ENCODE data around the gene RENBP. TPM values are rescaled to one million over a fixed set of nuclear protein-coding genes. Genes with fewer than 3 reads are reported as not detected.

The RENBP gene
- total and polyA plus RNA-seq, 4 donors = 1.0 to 7.9 (median 7.0) TPM

DNA sequence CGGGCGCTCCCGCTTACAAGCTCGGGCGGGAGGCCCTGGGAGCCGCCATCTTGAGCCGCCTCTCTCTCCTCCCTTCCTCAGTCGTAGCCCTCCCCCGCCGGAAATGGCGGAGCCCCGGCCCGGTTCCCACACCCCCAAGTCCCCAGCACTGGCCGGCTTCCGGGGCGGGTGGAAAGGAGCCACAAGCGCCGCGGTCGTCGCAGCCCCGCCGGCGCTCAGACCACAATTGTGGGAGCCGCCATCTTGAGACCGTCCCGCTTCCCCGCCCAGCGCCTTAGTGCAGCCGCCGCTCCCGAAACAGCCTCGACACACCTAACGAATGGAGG, 26.6 kb upstream of the RENBP start:
- H3K27ac ChIP-seq (ENCODE audit: low read depth in 1 of 2, low read length in 2 of 2) = peak overlapping the region; percentile 95 to 100
- no peaks in the 10 kb centered on the region for H3K36me3 ChIP-seq (ENCODE audit: control insufficient read depth in 4 of 4, insufficient read depth in 3 of 4, low read depth in 1 of 4, low read length in 3 of 4)
- peaks cover 13 to 60% (median 56%) of the 10 kb centered on the region in 4 donors for H3K4me1 ChIP-seq (ENCODE audit: control insufficient read depth in 4 of 4, insufficient read depth in 4 of 4, low read length in 3 of 4)
- no peaks in the 10 kb centered on the region for H3K9me3 ChIP-seq (ENCODE audit: control insufficient read depth in 4 of 4, low read length in 3 of 4)
- TF ChIP-seq SP1 (IDR thresholded peaks at IDR 0.05) = no peak
- TF ChIP-seq REST (IDR thresholded peaks at IDR 0.05) = peak; percentile 17
- peak; percentile 88 to 89 for TF ChIP-seq GABPA (IDR thresholded peaks at IDR 0.05 in 1 of 2, conservative IDR thresholded peaks at IDR 0.05 in 1 of 2)
- TF ChIP-seq YY1 (IDR thresholded peaks at IDR 0.05) = peak; percentile 98
- H3K9ac ChIP-seq (ENCODE audit: low read depth in 1 of 2, low read length in 2 of 2) = peak overlapping the region; percentile 57 to 92
- no peaks in the 10 kb centered on the region for H3K27me3 ChIP-seq (ENCODE audit: control insufficient read depth in 4 of 4, insufficient read depth in 4 of 4, low read length in 3 of 4)
- peak overlapping the region; percentile 76 to 98 (median 81) for H3K4me3 ChIP-seq (ENCODE audit: low read depth in 1 of 3, low read length in 3 of 3)
- under 1% methylated on average over 34 of the region's 34 CpGs for WGBS
- DNase-seq (ENCODE audit: low spot score) = peak; percentile 69

- WGBS = under 1% methylated on average over 49 of the region's 49 CpGs
- Histone ChIP-seq H3K36me3 (ENCODE audit: control insufficient read depth in 4 of 4, insufficient read depth in 3 of 4, low read depth in 1 of 4, low read length in 3 of 4) (no peaks in the 10 kb centered on the region), H3K27me3 (ENCODE audit: control insufficient read depth in 4 of 4, insufficient read depth in 4 of 4, low read length in 3 of 4) (no peaks in the 10 kb centered on the region), H3K4me3 (ENCODE audit: low read depth in 1 of 3, low read length in 3 of 3) (peak overlapping the region; percentile 76 to 98 (median 81)), H3K27ac (ENCODE audit: low read depth in 1 of 2, low read length in 2 of 2) (peak overlapping the region; percentile 95 to 100), H3K4me1 (ENCODE audit: control insufficient read depth in 4 of 4, insufficient read depth in 4 of 4, low read length in 3 of 4) (peaks cover 13 to 66% (median 60%) of the 10 kb centered on the region in 4 donors), H3K9me3 (ENCODE audit: control insufficient read depth in 4 of 4, low read length in 3 of 4) (no peaks in the 10 kb centered on the region), H3K9ac (ENCODE audit: low read depth in 1 of 2, low read length in 2 of 2) (peak overlapping the region; percentile 42 to 89)
- TF ChIP-seq CTCF (IDR thresholded peaks at IDR 0.05; ENCODE audit: low read depth, low read length, missing input control) (no peak), RXRA (IDR thresholded peaks at IDR 0.05) (peak; percentile 69 to 70)
- no peak for DNase-seq (ENCODE audit: low spot score)
Observed at GRCh38 chrX:153970357-153971123, 26.1 kb upstream of the RENBP start.

GRCh38 chrX:153969904-153970356, 25.5 kb upstream of the RENBP start:
- H3K27me3 ChIP-seq (ENCODE audit: control insufficient read depth in 4 of 4, insufficient read depth in 4 of 4, low read length in 3 of 4) = no peaks in the 10 kb centered on the region
- H3K4me1 ChIP-seq (ENCODE audit: control insufficient read depth in 4 of 4, insufficient read depth in 4 of 4, low read length in 3 of 4) = peaks cover 13 to 70% (median 59%) of the 10 kb centered on the region in 4 donors
- no peak for DNase-seq (ENCODE audit: low spot score)
- H3K4me3 ChIP-seq (ENCODE audit: low read depth in 1 of 3, low read length in 3 of 3) = peak overlapping the region in 2 of 3 donors; percentile 81 to 98
- no peak for TF ChIP-seq TAF1 (conservative IDR thresholded peaks at IDR 0.05)
- no peak for TF ChIP-seq GABPA (IDR thresholded peaks at IDR 0.05 in 1 of 2, conservative IDR thresholded peaks at IDR 0.05 in 1 of 2)
- no peak for TF ChIP-seq YY1 (IDR thresholded peaks at IDR 0.05)
- TF ChIP-seq NR2F2 (IDR thresholded peaks at IDR 0.05) = no peak
- no peak for TF ChIP-seq RXRA (IDR thresholded peaks at IDR 0.05)
- TF ChIP-seq JUND (IDR thresholded peaks at IDR 0.05) = no peak
- TF ChIP-seq HNF4A (conservative IDR thresholded peaks at IDR 0.05) = no peak
- H3K36me3 ChIP-seq (ENCODE audit: control insufficient read depth in 4 of 4, insufficient read depth in 3 of 4, low read depth in 1 of 4, low read length in 3 of 4) = no peaks in the 10 kb centered on the region
- no peak overlapping the region for H3K9ac ChIP-seq (ENCODE audit: low read depth in 1 of 2, low read length in 2 of 2)
- H3K27ac ChIP-seq (ENCODE audit: low read depth in 1 of 2, low read length in 2 of 2) = peak overlapping the region; percentile 19 to 95
- H3K9me3 ChIP-seq (ENCODE audit: control insufficient read depth in 4 of 4, low read length in 3 of 4) = no peaks in the 10 kb centered on the region
- WGBS = under 1% methylated on average over 26 of the region's 26 CpGs

Data from liver (tissue), 9 donors.